Ishikawa (cell line): ENCODE measurements around the gene VMAC.

ENCODE experiments used
- CEBPB ChIP-seq: IDR thresholded peaks from 2 replicates; pipeline ENCODE4 v1.6.1; 2012
- CREB1 ChIP-seq: IDR thresholded peaks from 2 replicates; pipeline ENCODE4 v1.6.1; 2012; ENCODE audit warnings: low read depth
- EGR1 ChIP-seq: IDR thresholded peaks from 2 replicates; pipeline ENCODE4 v1.6.1; 2012
- EP300 ChIP-seq: IDR thresholded peaks from 2 replicates; pipeline ENCODE4 v1.6.1; 2012; ENCODE audit warnings: borderline replicate concordance
- FOXM1 ChIP-seq: IDR thresholded peaks from 2 replicates; pipeline ENCODE4 v1.6.1; 2012; ENCODE audit warnings: low read depth, borderline replicate concordance
- NFIC ChIP-seq: IDR thresholded peaks from 2 replicates; pipeline ENCODE4 v1.6.1; 2012
- RAD21 ChIP-seq: IDR thresholded peaks from 2 replicates; pipeline ENCODE4 v1.6.1; 2012; ENCODE audit warnings: low read depth
- TAF1 ChIP-seq: IDR thresholded peaks from 2 replicates; pipeline ENCODE4 v1.6.1; 2012; ENCODE audit warnings: low read depth, mild to moderate bottlenecking
- TCF12 ChIP-seq: IDR thresholded peaks from 2 replicates; pipeline ENCODE4 v1.6.1; 2012; ENCODE audit warnings: low read depth
- TEAD4 ChIP-seq: IDR thresholded peaks from 2 replicates; pipeline ENCODE4 v1.6.1; 2012
- YY1 ChIP-seq: IDR thresholded peaks from 2 replicates; pipeline ENCODE4 v1.6.1; 2012; ENCODE audit warnings: low read depth
- ZBTB7A ChIP-seq: IDR thresholded peaks from 2 replicates; pipeline ENCODE4 v1.6.1; 2012; ENCODE audit warnings: low read depth
- TF ChIP-seq, protein P1 (sequence below): IDR thresholded peaks from 2 replicates; pipeline ENCODE4 v1.6.1; 2012; ENCODE audit warnings: low read depth, mild to moderate bottlenecking
- TF ChIP-seq, protein P2 (sequence below): IDR thresholded peaks from 2 replicates; pipeline ENCODE4 v1.6.1; 2012
- TF ChIP-seq, protein P3 (sequence below): IDR thresholded peaks from 2 replicates; pipeline ENCODE4 v1.6.1; 2012

Gene VMAC

GRCh38 chr19:5925830-5926427, 21.3 kb downstream of the VMAC start:
- TF ChIP-seq, protein P1, sequence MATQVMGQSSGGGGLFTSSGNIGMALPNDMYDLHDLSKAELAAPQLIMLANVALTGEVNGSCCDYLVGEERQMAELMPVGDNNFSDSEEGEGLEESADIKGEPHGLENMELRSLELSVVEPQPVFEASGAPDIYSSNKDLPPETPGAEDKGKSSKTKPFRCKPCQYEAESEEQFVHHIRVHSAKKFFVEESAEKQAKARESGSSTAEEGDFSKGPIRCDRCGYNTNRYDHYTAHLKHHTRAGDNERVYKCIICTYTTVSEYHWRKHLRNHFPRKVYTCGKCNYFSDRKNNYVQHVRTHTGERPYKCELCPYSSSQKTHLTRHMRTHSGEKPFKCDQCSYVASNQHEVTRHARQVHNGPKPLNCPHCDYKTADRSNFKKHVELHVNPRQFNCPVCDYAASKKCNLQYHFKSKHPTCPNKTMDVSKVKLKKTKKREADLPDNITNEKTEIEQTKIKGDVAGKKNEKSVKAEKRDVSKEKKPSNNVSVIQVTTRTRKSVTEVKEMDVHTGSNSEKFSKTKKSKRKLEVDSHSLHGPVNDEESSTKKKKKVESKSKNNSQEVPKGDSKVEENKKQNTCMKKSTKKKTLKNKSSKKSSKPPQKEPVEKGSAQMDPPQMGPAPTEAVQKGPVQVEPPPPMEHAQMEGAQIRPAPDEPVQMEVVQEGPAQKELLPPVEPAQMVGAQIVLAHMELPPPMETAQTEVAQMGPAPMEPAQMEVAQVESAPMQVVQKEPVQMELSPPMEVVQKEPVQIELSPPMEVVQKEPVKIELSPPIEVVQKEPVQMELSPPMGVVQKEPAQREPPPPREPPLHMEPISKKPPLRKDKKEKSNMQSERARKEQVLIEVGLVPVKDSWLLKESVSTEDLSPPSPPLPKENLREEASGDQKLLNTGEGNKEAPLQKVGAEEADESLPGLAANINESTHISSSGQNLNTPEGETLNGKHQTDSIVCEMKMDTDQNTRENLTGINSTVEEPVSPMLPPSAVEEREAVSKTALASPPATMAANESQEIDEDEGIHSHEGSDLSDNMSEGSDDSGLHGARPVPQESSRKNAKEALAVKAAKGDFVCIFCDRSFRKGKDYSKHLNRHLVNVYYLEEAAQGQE, result no peak
- TF ChIP-seq TAF1, result no peak
- TF ChIP-seq TCF12, result no peak
- TF ChIP-seq, protein P2, sequence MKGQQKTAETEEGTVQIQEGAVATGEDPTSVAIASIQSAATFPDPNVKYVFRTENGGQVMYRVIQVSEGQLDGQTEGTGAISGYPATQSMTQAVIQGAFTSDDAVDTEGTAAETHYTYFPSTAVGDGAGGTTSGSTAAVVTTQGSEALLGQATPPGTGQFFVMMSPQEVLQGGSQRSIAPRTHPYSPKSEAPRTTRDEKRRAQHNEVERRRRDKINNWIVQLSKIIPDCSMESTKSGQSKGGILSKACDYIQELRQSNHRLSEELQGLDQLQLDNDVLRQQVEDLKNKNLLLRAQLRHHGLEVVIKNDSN, result no peak
- no peak for TF ChIP-seq YY1
- TF ChIP-seq, protein P3, sequence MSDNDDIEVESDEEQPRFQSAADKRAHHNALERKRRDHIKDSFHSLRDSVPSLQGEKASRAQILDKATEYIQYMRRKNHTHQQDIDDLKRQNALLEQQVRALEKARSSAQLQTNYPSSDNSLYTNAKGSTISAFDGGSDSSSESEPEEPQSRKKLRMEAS, result no peak
- TF ChIP-seq EGR1, result no peak
- TF ChIP-seq TEAD4, result no peak
- no peak for TF ChIP-seq FOXM1
- TF ChIP-seq CREB1, result no peak
- no peak for TF ChIP-seq CEBPB
- no peak for TF ChIP-seq ZBTB7A
- TF ChIP-seq RAD21, result no peak
- no peak for TF ChIP-seq EP300
- TF ChIP-seq NFIC, result no peak

DNA sequence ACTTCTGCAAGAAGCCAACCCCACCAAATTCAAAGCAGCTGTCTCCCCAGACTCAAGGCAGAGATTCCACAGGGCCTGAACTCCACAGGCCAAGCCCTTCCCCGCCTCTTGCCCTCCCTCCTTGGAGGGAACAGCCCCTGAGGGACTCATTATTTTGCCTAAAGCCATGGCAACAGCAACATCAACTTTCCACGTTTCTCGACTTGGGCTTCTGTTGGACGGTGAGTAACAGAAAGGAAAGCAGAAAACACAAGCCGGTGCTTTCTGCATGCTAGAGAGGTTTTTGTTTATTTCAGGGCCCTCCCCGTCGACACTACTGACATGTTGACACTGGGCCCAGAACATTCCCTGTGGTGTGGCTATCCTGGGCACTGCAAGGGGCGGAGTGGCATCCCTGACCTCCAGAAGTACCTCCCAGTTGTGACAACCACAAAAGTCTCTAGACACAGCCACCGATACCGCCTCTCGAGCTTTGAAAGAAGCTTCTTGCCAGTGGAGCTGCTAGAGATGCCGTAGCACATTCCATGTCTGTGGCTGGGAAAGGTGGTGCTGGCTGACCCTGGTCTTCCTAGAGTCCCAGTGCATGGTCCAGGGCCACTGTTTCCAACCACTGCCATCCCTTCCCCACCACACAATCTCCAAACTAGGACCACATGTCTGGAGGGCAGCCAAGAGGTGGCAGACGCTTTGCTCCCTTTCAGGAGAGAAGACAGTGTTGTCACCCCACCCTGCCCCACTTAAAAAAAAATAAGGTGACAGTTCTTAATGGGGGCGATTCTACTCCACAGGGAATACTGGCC, 22.2 kb downstream of the VMAC start:
- TF ChIP-seq NFIC (no peak), CREB1 (no peak), EP300 (no peak), ZBTB7A (no peak), EGR1 (no peak), TAF1 (no peak), RAD21 (no peak), YY1 (no peak), FOXM1 (no peak), TEAD4 (no peak), TCF12 (no peak), CEBPB (no peak)
- TF ChIP-seq, protein P3, result no peak
- TF ChIP-seq, protein P1, result no peak
- TF ChIP-seq, protein P2, result no peak

GRCh38 chr19:5927441-5927821, 22.8 kb downstream of the VMAC start:
- no peak for TF ChIP-seq CEBPB
- TF ChIP-seq EP300, result no peak
- no peak for TF ChIP-seq EGR1
- TF ChIP-seq ZBTB7A, result no peak
- TF ChIP-seq TEAD4, result no peak
- no peak for TF ChIP-seq TCF12
- no peak for TF ChIP-seq TAF1
- no peak for TF ChIP-seq NFIC
- TF ChIP-seq, protein P1, result no peak
- no peak for TF ChIP-seq CREB1
- no peak for TF ChIP-seq YY1
- TF ChIP-seq, protein P2, result no peak
- TF ChIP-seq FOXM1, result no peak
